GM18507 (cell line): ENCODE data around the gene RBM4B.
"Not testable (repeated sequence)": the region's sequence is repeated elsewhere in the genome, so short reads cannot be mapped to it uniquely, and the experiment has no call there.

Experiments used
- DNase-seq: peaks from one replicate; pipeline ENCODE4 v3.0.0; 2011; ENCODE audit warnings: low read depth; ENCODE audit not compliant: insufficient read length; ENCODE audit errors: extremely low spot score
- FAIRE-seq: peaks from 2 replicates; lab custom pipeline; 2011; peaks lifted over from hg19 to GRCh38; lab: Jason Lieb, UNC

The RBM4B gene

GRCh38 chr11:66651016-66651415, 26.7 kb downstream of the RBM4B start:
- DNase-seq (no peak), FAIRE-seq (no peak)

DNA sequence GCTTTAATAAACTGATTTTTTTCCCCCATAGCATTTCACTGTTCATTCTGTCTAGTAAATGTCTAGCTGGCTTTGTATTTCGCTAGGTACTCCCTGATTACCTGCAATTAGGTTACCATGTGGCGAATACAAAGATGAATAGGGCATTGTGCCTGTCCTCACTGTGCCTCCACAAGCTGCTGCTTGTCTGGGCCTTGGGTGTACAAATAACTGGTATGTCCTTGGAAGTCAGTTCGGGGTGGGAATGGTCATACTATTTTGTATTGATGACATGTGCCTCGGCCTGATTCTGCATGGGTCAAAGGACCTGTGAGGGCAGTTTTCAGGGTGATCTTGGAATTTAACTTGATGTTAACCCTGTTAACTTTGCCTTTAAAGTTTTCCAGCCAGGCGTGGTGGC, 27.8 kb downstream of the RBM4B start:
- DNase-seq (no peak), FAIRE-seq (no peak)

GRCh38 chr11:66646828-66647227, 30.9 kb downstream of the RBM4B start:
- DNase-seq (no peak), FAIRE-seq (no peak)

DNA sequence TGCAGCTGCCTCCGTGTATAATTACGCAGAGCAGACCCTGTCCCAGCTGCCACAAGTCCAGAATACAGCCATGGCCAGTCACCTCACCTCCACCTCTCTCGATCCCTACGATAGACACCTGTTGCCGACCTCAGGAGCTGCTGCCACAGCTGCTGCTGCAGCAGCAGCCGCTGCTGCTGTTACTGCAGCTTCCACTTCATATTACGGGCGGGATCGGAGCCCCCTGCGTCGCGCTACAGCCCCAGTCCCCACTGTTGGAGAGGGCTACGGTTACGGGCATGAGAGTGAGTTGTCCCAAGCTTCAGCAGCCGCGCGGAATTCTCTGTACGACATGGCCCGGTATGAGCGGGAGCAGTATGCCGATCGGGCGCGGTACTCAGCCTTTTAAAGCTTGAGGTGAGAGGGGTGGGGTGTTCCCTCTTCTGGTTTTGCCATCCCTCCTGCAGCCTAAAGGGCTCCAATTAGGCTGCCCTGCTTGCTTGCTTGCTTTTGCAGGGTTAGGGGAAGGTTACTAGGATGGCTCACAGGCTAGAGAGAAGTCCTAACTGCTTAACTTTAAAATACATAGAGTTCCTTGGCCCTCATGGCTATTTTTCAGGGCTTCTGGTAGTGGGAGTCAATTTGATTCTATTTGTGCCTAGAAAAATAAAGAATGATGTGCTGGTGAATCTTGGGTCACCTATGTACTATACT, 33.8 kb downstream of the RBM4B start:
- FAIRE-seq = no peak

GRCh38 chr11:66641834-66642233, 35.9 kb downstream of the RBM4B start:
- DNase-seq (no peak), FAIRE-seq (no peak)

More for the DNA sequence above, 33.8 kb downstream of the RBM4B start:
- DNase-seq = no peak

DNA sequence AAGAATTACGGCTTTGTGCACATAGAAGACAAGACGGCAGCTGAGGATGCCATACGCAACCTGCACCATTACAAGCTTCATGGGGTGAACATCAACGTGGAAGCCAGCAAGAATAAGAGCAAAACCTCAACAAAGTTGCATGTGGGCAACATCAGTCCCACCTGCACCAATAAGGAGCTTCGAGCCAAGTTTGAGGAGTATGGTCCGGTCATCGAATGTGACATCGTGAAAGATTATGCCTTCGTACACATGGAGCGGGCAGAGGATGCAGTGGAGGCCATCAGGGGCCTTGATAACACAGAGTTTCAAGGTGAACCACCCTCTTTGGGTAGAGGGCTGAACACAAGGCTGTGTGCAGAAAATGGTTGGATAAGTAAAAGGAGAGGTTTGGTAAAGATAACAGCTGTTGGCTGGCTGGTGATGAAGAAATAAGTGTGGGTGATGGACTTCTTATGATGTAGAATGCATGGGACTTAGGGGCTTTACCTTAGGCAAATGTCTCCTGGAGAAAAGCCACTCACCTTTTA, 37.8 kb downstream of the RBM4B start:
- not testable (repeated sequence) for DNase-seq, FAIRE-seq

GRCh38 chr11:66639066-66639813, 38.4 kb downstream of the RBM4B start:
- no peak for DNase-seq
- FAIRE-seq = no peak

DNA sequence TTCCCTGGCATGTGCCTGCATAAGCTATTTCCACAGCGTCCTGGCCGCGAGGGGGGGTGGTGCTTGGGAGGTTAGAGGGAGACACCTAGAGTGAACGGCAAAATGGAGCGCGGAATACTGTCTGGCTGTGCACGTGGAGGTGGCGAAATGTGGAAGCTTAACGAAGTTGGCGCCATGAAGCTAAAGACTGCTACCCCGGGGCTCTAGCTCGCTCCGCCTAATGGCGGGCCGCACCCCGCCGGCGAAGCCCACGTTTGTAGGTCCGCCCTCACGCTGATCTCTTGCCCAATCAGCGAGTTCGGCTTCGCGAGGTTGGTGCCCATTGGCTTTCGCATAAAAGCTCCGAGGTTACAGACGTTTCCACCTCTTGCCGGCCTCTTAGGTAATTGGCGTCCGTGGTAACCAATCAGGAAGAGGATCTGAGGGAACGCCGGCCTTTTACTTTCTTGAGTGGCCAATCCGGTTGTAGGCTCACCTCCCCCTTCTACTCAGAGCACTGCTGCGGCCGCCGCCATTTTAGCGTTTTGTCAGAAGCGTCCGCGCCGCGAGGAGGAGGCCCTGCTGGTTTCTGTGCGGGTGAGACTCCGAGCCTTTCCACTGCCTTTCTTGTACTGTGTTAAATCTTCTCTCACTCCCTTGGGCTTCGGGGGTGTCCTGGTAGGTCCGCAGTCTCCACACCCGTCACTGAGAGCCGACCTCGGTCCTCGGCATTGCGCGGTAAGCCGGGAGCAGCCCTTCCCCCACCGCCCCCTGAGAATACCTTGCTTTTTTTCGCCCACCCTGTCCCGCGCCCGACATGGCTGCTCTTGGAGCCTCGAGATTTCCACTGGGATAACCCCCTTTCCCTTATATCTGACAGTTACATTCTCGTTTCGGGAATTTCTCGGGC, 39.3 kb downstream of the RBM4B start, which contains the start of gene RBM4:
Gene RBM4 (plus strand): TSS at position 527 of the 889 bp plus-strand sequence. CDS start 1,009 bp downstream, outside the sequence.
- FAIRE-seq = peak; percentile 94

GRCh38 chr11:66637557-66638176, 40.0 kb downstream of the RBM4B start:
- FAIRE-seq (no peak), DNase-seq (no peak)

More for the DNA sequence above, 39.3 kb downstream of the RBM4B start, which contains the start of gene RBM4:
- peak; percentile 96 for DNase-seq

DNA sequence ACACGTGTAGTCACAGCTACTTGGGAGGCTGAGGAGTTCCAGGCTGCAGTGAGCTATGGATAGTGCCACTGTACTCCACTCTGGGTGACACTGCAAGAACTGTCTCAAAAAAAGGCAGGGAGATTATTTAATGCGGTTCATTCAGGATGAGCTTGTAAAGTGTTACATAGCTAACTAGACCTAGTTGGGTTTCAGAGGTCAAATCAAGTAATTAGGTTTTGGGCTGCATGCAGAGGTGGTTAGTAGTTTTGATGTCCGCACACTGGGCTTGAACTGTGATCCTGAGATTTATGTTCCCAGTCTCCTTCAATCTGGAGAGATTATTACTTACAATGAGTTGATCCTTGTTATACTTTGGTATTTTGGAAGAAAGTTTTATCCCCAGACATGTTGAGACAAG, 41.3 kb downstream of the RBM4B start:
- no peak for FAIRE-seq
- DNase-seq = no peak

DNA sequence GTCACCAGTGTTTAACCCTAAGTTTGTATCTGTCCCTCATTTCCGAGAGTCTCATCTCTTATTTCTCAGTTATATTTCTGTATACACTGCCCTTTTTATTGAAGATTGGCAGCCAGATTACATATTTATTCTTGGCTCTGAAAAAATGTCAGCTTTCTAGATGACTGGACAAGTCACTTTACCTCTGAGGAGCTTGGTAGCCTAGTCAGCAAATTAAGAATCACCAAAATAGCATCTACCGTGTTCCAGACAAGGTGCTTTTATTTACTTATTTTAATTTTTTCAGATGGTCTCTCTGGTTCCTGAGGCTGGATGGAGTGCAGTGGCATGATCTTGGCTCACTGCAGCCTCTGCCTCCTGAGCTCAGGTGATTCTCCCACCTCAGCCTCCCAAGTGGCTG, 44.7 kb downstream of the RBM4B start:
- no peak for FAIRE-seq

GRCh38 chr11:66631883-66632282, 45.8 kb downstream of the RBM4B start:
- no peak for DNase-seq

More for the DNA sequence above, 44.7 kb downstream of the RBM4B start:
- no peak for DNase-seq

GRCh38 chr11:66629356-66629755, 48.3 kb downstream of the RBM4B start:
- DNase-seq (no peak), FAIRE-seq (no peak)

More at GRCh38 chr11:66631883-66632282, 45.8 kb downstream of the RBM4B start:
- FAIRE-seq = no peak

DNA sequence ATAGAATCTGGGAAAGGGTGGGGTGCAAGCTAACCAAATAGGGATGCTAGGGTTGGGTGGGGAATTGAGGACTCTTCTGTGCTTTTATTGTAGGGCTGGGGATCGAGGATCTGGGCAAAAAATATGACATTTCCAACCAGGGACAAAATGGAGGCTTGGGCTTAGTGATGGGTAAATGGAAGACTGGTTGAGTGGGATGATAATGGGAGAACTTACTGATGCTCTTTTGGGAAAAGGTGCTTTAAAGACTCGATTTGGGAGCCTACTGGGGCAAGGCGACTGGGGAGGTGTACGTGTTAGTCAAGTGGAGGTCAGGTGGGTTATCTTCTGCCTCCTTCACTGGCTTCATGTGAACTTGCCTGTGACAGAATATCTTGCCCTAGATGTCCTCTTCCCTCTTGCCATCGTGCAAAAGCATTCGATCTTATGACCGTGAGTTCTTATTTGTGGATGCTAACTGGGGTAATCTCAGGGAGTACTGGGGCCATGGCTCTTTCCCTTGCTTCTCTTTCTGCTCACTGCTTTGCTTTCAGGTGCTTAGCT, 49.6 kb downstream of the RBM4B start:
- DNase-seq (no peak), FAIRE-seq (no peak)

DNA sequence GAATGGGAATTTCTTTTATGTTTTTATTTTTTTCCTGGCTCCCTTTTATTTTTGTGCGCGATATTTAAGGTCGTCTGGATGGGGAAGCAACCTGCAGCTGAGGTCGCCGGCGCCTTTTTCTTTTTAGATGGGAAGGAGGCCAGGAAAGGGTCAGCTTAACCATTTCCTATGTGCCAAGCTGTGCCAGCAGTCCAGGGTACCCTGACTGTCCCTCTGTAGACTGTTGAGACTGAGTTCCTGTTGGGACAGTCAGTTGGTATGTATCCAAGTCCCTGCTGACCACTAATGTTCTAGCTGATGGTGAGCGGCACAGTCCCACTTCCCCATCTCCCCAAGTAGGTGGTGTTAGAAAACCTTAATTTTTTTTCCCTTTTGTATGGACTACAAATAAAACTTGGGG, 50.8 kb downstream of the RBM4B start:
- FAIRE-seq (no peak), DNase-seq (no peak)

- no peak for FAIRE-seq
- DNase-seq = no peak
These were observed 51.3 kb downstream of the RBM4B start for GRCh38 chr11:66626382-66626781.

GRCh38 chr11:66625752-66626149, 51.9 kb downstream of the RBM4B start:
- no peak for DNase-seq
- FAIRE-seq = no peak

DNA sequence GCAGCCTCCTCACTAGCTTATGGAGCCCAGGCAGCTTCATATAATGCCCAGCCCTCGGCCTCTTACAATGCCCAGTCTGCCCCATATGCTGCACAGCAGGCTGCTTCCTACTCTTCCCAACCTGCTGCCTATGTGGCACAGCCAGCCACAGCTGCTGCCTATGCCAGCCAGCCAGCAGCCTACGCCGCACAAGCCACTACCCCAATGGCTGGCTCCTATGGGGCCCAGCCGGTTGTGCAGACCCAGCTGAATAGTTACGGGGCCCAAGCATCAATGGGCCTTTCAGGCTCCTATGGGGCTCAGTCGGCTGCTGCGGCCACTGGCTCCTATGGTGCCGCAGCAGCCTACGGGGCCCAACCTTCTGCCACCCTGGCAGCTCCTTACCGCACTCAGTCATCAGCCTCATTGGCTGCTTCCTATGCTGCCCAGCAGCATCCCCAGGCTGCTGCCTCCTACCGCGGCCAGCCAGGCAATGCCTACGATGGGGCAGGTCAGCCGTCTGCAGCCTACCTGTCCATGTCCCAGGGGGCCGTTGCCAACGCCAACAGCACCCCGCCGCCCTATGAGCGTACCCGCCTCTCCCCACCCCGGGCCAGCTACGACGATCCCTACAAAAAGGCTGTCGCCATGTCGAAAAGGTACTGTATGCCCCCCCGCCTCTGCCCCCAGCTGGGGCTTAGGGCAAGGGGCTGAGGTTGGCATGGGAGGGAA, 52.5 kb downstream of the RBM4B start:
- no peak for FAIRE-seq
- no peak for DNase-seq
